RWPE2 (cell line): Measurements from ENCODE around the gene ISY1.
"Not testable (repeated sequence)": the region's sequence is repeated elsewhere in the genome, so short reads cannot be mapped to it uniquely, and the experiment has no call there.

Experiments used
- ATAC-seq: fragments of 200-7000 bp; cut with Tn5 transposase; 3 replicates; pipeline ENCODE4 v1.9.1; 2021; ENCODE audit warnings: low read depth
- DNase-seq: peaks from one replicate; pipeline ENCODE4 v3.0.0-alpha.2; 2020; ENCODE audit warnings: low spot score
- H3K27ac ChIP-seq: fragments of 450-650 bp; 2 replicates; pipeline ENCODE4 v1.5.1; 2017; ENCODE audit warnings: mild to moderate bottlenecking; ENCODE audit not compliant: poor library complexity, severe bottlenecking
- H3K27me3 ChIP-seq: fragments of 250-450 bp; sonication (Bioruptor Pico); 2 replicates; pipeline ENCODE4 v1.5.1; 2021; ENCODE audit warnings: mild to moderate bottlenecking, moderate library complexity; ENCODE audit not compliant: insufficient read depth, poor library complexity, severe bottlenecking
- H3K36me3 ChIP-seq: fragments of 250-450 bp; sonication (Bioruptor Pico); 2 replicates; pipeline ENCODE4 v1.5.1; 2020; ENCODE audit warnings: low read depth, mild to moderate bottlenecking, moderate library complexity
- H3K4me1 ChIP-seq: fragments of 250-450 bp; sonication (Bioruptor Pico); 2 replicates; pipeline ENCODE4 v1.5.1; 2021; ENCODE audit warnings: mild to moderate bottlenecking, moderate library complexity; ENCODE audit not compliant: insufficient read depth, poor library complexity, severe bottlenecking
- H3K4me3 ChIP-seq: fragments of 250-450 bp; sonication (Bioruptor Pico); 2 replicates; pipeline ENCODE4 v1.5.1; 2021; ENCODE audit warnings: mild to moderate bottlenecking, moderate library complexity; ENCODE audit not compliant: severe bottlenecking
- H3K9me3 ChIP-seq: fragments of 250-450 bp; sonication (Bioruptor Pico); 2 replicates; pipeline ENCODE4 v1.5.1; 2021; ENCODE audit warnings: mild to moderate bottlenecking, moderate library complexity; ENCODE audit not compliant: severe bottlenecking
- TF ChIP-seq, protein P1 (sequence below): fragments of 450-650 bp; IDR thresholded peaks from one replicate; pipeline ENCODE4 v1.5.1; 2017; ENCODE audit warnings: mild to moderate bottlenecking, moderate library complexity; ENCODE audit not compliant: poor library complexity, severe bottlenecking

ISY1 gene

DNA sequence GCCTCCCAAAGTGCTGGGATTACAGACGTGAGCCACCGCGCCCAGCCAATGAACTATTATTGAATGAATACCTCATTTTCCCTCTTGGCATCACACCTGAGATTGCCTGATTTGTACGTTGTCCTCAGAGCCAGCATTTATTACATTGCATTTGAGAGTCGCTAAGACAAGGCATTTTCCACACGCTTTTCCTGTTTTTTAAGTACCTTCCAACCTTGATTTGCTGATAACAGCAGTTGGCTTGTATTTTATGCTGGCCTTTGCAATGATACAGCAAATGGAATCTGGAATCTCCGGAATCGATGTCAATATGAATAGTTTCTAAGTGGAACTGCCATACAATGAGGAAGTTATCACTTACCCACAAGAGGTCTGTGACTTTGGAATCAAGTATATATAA, 38.5 kb upstream of the ISY1 start:
- H3K27ac ChIP-seq, result no peak overlapping the region
- no peaks in the 10 kb centered on the region for H3K9me3 ChIP-seq
- DNase-seq (no peak), ATAC-seq (no peak)
- H3K27me3 ChIP-seq, result no peaks in the 10 kb centered on the region
- no peaks in the 10 kb centered on the region for H3K36me3 ChIP-seq
- no peak overlapping the region for H3K4me3 ChIP-seq
- TF ChIP-seq, protein P1, sequence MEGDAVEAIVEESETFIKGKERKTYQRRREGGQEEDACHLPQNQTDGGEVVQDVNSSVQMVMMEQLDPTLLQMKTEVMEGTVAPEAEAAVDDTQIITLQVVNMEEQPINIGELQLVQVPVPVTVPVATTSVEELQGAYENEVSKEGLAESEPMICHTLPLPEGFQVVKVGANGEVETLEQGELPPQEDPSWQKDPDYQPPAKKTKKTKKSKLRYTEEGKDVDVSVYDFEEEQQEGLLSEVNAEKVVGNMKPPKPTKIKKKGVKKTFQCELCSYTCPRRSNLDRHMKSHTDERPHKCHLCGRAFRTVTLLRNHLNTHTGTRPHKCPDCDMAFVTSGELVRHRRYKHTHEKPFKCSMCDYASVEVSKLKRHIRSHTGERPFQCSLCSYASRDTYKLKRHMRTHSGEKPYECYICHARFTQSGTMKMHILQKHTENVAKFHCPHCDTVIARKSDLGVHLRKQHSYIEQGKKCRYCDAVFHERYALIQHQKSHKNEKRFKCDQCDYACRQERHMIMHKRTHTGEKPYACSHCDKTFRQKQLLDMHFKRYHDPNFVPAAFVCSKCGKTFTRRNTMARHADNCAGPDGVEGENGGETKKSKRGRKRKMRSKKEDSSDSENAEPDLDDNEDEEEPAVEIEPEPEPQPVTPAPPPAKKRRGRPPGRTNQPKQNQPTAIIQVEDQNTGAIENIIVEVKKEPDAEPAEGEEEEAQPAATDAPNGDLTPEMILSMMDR, result no peak
- peaks cover 16% of the 10 kb centered on the region for H3K4me1 ChIP-seq

DNA sequence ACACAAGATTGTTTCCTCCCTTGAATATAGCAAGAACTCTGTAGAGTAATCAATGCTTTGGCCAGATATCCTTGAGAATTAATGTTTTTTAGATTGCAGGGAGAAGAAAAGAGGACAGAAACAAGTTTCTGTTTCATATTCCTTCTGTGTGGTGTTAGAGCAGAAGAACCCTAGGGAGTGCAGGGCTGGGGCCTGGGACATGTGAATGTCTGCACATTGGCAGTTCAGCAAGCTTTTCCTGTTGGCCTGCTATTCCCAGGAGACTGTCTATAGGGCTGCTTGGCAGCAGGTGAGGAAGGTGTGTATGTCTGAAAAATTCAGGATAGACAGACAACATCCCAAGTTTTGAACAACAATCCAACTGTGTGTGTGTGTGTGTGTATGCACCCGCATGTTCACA, 36.5 kb upstream of the ISY1 start:
- Histone ChIP-seq H3K36me3 (no peaks in the 10 kb centered on the region), H3K27ac (peak overlapping the region; percentile 82), H3K4me1 (peaks cover 16% of the 10 kb centered on the region), H3K4me3 (no peak overlapping the region), H3K27me3 (no peaks in the 10 kb centered on the region), H3K9me3 (no peaks in the 10 kb centered on the region)
- no peak for DNase-seq
- no peak; the same call in 2 of the 3 replicates for ATAC-seq
- TF ChIP-seq, protein P1, result no peak

DNA sequence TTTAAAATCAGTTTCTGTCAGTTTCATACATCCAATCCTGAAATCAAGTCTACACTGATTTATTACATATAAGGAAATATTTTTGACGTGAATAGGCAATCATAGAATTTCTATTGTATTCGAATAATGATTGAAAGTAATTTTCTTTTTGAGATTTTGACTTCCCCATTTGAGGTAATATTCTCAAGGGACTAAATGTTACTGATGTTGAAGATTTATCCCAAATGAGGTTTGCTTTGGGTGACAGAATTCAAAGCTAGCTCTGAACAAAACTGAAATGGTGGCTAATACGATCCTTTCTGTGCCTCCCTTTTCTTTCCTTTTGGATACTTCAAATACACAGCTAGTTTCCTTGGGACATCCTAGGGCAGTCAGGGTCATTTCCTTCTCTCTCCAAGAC, 35.7 kb upstream of the ISY1 start:
- Histone ChIP-seq H3K27me3 (no peaks in the 10 kb centered on the region), H3K4me1 (peaks cover 16% of the 10 kb centered on the region), H3K4me3 (no peak overlapping the region), H3K9me3 (no peaks in the 10 kb centered on the region), H3K36me3 (no peaks in the 10 kb centered on the region), H3K27ac (peak overlapping the region; percentile 82)
- TF ChIP-seq, protein P1, result no peak
- DNase-seq (no peak), ATAC-seq (no peak)

DNA sequence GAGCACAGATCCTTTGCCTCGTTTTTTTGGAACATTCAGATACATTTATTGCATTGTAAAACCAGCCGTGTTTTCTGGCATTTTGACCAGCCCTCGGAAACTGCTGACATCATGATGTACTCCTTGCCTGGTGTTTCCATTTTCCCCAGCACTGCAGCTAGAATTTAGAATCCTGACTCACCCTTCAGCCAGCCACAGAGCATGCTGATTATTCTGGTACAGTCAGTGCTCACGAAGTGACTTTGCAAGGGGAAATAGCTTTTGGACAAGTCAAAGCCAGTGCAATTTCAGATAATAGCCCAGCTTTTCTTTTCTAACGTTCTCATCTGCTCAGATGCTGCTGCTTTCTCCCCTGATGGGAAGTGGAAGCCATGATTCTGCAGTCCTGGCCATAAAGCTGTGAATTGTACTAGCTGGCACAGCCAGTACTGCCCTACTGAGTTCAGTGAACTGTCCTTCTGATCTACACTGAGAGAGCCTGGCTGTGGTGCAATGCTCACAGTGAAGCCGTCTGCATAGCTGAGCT, 34.9 kb upstream of the ISY1 start:
- TF ChIP-seq, protein P1, result no peak
- Histone ChIP-seq H3K4me3 (no peak overlapping the region), H3K27me3 (no peaks in the 10 kb centered on the region), H3K4me1 (peaks cover 16% of the 10 kb centered on the region), H3K36me3 (no peaks in the 10 kb centered on the region), H3K27ac (peak overlapping the region; percentile 82), H3K9me3 (no peaks in the 10 kb centered on the region)
- ATAC-seq (peak; percentile 98), DNase-seq (peak; percentile 63)

DNA sequence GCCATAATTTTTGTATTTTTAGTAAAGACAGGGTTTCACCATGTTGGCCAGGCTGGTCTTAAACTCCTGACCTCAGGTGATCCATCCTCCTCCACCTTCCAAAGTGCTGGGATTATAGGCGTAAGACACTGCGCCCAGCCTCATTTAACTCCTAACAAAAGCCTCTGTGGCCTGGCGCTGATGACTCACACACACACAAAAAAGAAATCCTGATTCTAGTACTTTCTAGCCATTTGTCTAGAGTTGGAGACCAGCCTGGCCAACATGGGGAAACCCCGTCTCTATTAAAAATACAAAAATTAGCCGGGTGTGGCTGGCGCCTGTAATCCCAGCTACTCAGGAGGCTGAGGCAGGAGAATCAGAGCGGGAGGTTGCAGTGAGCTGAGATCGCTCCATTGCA, 28.9 kb upstream of the ISY1 start:
- not testable (repeated sequence) for H3K9me3 ChIP-seq, H3K4me1 ChIP-seq, H3K27ac ChIP-seq, H3K4me3 ChIP-seq, ATAC-seq, DNase-seq, H3K27me3 ChIP-seq, H3K36me3 ChIP-seq
